Measurements from ENCODE around the gene RAB3A. TPM values are rescaled to one million over a fixed set of nuclear protein-coding genes. Genes with fewer than 3 reads are reported as not detected.

RAB3A gene
- total RNA-seq, 1 experiment from 2014 or later: 2.5 TPM

DNA sequence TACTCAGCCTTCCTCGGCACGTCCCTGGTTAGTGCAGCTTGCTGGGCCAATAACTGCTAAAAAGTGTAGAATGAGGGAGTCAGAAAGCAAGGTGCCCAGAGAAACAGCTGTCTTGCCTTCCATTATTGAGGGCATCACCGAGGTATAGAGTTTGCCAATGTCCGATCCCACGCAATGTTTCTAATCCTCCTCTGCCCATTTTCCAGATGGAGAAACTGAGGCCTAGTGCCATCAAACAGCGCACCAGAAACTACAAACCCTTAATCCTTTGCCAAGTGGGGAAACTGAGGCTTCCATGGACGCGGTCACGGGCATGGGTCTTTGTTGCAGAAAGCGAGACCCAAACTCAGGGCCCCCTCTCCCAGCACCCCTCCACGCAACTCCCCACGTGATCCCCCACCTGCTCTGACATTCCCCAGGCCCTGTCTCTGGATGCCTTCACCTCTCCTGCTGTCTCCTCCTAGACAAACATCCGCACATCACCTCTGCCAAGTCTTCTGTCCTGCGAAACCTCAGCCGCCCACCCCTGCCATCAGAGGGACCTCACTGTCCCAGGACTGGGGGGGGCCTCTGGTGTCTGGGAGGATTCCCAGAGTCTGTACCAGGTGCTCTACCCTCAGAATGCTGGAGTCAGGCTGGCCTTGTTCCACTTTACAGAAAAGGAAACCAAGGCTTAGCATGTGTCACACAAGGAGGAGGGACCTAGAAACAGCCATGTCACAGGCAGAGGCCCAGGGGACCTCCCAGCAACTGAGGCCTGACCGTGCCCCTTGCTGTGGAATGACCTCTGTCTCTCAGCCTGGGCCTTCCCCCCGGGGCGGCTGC is 23.3 kb upstream of the RAB3A start:
- H4K20me1 ChIP-seq (ENCODE audit: insufficient read depth, low read depth, low read length): peaks cover 4% of the 10 kb centered on the region; the same call in 1 of the 2 replicates
- H3K9me3 ChIP-seq (ENCODE audit: low read length): no peaks in the 10 kb centered on the region
- no peak overlapping the region for H3K4me3 ChIP-seq (ENCODE audit: low read length)
- H3K9ac ChIP-seq (ENCODE audit: low read length): no peak overlapping the region
- peak; percentile 50 for DNase-seq
- peaks cover 27% of the 10 kb centered on the region for H3K4me1 ChIP-seq (ENCODE audit: low read length)
- H3K27me3 ChIP-seq (ENCODE audit: low read length): no peaks in the 10 kb centered on the region
- no peaks in the 10 kb centered on the region for H3K9me2 ChIP-seq (replicated peaks; ENCODE audit: insufficient read depth, low read length)
- no peak overlapping the region for H2AFZ ChIP-seq (ENCODE audit: low read length)
- H3K4me2 ChIP-seq (ENCODE audit: low read depth, low read length, poor library complexity, severe bottlenecking): no peak overlapping the region
- H3K79me2 ChIP-seq (ENCODE audit: low read length): no peaks in the 10 kb centered on the region
- H3K36me3 ChIP-seq (ENCODE audit: insufficient read depth, low read length): no peaks in the 10 kb centered on the region
- no peak overlapping the region for H3K27ac ChIP-seq (ENCODE audit: low read length)

DNA sequence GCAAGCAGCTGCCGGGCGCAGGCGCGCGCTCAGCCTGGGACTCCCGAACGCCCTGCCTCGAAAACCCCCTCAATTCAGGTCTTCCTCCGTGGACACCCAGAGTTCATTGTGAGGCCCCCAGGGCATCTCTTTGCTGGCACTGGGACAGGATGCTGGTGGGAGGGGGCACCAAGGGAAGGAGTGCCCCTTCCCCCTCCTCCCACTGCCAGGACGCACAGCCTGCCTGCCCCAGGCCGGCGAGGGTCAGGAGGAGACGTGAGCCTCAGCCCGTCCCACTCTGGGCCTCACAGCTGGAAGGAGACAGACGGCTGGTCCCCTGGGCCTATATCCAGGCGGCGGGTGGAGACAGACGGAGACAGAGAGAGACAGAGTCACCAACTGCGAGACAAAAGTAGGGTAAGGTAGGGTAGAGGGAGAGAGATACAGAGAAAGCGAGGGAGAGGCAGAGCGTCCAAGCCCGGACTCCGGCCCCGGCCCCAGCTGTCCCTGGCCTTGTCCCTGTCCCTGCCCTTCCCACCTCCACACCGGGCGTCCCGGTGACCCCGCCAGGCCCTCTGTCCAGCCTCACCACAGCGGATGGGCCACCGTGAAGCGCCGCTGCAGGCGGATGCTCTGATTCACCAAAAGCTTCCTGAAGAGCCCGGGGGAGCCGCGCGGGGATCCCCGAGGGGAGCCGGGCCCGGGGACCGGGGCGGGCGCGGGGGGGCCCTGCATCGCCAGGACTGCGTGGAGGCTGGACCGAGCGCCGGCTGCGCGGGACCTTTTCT is 22.0 kb upstream of the RAB3A start, which contains the start of gene PDE4C:
TSS of gene PDE4C (minus strand) at position 737 of the 767 bp plus-strand sequence. CDS start at position 714, 23 bp downstream.
- H2AFZ ChIP-seq (ENCODE audit: low read length): no peak within 1 kb of the TSS
- no peaks in the 10 kb centered on the region for H3K9me3 ChIP-seq (ENCODE audit: low read length)
- H3K27ac ChIP-seq (ENCODE audit: low read length): no peak within 1 kb of the TSS
- peaks cover 4% of the 10 kb centered on the region; the same call in 1 of the 2 replicates for H4K20me1 ChIP-seq (ENCODE audit: insufficient read depth, low read depth, low read length)
- H3K36me3 ChIP-seq (ENCODE audit: insufficient read depth, low read length): no peaks in the 10 kb centered on the region
- no peak within 1 kb of the TSS for H3K4me2 ChIP-seq (ENCODE audit: low read depth, low read length, poor library complexity, severe bottlenecking)
- H3K9me2 ChIP-seq (replicated peaks; ENCODE audit: insufficient read depth, low read length): no peaks in the 10 kb centered on the region
- H3K4me3 ChIP-seq (ENCODE audit: low read length): no peak within 1 kb of the TSS
- H3K79me2 ChIP-seq (ENCODE audit: low read length): no peaks in the 10 kb centered on the region
- no peaks in the 10 kb centered on the region for H3K27me3 ChIP-seq (ENCODE audit: low read length)
- H3K4me1 ChIP-seq (ENCODE audit: low read length): peaks cover 16% of the 10 kb centered on the region
- no peak within 1 kb of the TSS for H3K9ac ChIP-seq (ENCODE audit: low read length)
- peak; percentile 57 for DNase-seq

DNA sequence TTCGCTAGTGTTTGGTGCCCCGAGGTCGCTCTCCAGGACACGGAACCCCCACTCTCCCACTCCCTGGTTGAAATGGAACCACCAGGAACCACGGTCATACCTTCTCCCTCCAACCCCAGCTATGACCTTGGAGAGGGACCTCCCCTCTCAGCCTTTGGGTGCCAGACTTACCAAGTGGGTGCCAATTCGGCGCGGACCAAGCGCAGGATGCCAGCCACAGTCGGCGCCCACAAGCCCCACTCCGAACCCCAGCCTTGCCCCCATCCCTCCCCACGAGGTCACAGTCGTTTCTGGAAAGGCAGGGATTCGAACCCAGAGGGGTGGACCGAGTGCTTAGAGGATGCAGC is 21.5 kb upstream of the RAB3A start:
- Histone ChIP-seq H3K27ac (ENCODE audit: low read length) (no peak overlapping the region), H3K4me1 (ENCODE audit: low read length) (peaks cover 16% of the 10 kb centered on the region), H3K36me3 (ENCODE audit: insufficient read depth, low read length) (no peaks in the 10 kb centered on the region), H3K9me3 (ENCODE audit: low read length) (no peaks in the 10 kb centered on the region), H3K4me3 (ENCODE audit: low read length) (no peak overlapping the region), H3K79me2 (ENCODE audit: low read length) (no peaks in the 10 kb centered on the region), H3K9ac (ENCODE audit: low read length) (no peak overlapping the region), H3K4me2 (ENCODE audit: low read depth, low read length, poor library complexity, severe bottlenecking) (no peak overlapping the region), H4K20me1 (ENCODE audit: insufficient read depth, low read depth, low read length) (peaks cover 4% of the 10 kb centered on the region; the same call in 1 of the 2 replicates), H3K27me3 (ENCODE audit: low read length) (no peaks in the 10 kb centered on the region), H2AFZ (ENCODE audit: low read length) (no peak overlapping the region), H3K9me2 (replicated peaks; ENCODE audit: insufficient read depth, low read length) (no peaks in the 10 kb centered on the region)
- no peak for DNase-seq

DNA sequence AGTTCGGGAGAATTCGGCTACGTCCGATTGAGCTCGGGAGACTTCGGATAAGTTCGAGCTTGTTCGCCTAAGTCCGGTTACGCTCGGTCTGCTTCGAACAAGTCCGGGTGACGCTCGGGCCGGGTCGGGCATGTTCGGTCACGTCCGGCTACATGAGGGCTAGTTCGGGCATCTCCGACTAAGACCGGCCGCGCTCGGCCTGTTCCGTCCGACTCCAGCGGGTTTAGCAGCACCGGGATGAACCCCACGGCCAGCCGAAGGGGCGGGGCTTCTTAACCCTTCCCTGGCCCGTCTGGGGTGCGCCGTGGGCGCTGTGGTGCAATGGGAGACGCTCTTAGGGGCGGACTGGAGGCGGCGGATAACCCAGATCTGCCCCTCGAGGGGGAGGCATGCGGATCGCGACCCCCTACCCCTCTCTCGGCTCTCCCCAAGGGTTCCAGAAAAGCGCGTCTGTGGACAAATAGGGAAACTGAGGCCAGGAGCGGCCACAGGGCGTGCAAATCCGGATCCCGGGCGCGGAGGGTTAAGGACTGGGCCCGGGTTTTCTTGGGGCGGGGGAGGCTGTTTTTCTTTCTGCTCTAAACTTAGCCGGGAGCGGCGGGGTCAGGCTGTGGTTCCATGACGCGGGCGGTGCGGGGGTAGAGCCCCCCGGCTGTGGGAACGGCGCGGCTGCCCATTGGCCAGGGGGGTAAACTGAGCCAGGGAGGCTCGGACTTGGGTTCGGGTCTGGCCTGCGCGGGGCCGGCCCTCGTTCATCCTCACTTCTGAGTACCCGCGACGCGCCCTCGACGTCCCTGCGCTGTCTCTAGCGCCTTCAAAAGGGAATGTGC is 20.9 kb upstream of the RAB3A start:
- Histone ChIP-seq H3K79me2 (ENCODE audit: low read length) (no peaks in the 10 kb centered on the region), H4K20me1 (ENCODE audit: insufficient read depth, low read depth, low read length) (peaks cover 4% of the 10 kb centered on the region; the same call in 1 of the 2 replicates), H3K9me3 (ENCODE audit: low read length) (no peaks in the 10 kb centered on the region), H3K27ac (ENCODE audit: low read length) (no peak overlapping the region), H2AFZ (ENCODE audit: low read length) (no peak overlapping the region), H3K4me2 (ENCODE audit: low read depth, low read length, poor library complexity, severe bottlenecking) (no peak overlapping the region), H3K4me1 (ENCODE audit: low read length) (peaks cover 16% of the 10 kb centered on the region), H3K9me2 (replicated peaks; ENCODE audit: insufficient read depth, low read length) (no peaks in the 10 kb centered on the region), H3K36me3 (ENCODE audit: insufficient read depth, low read length) (no peaks in the 10 kb centered on the region), H3K9ac (ENCODE audit: low read length) (no peak overlapping the region), H3K4me3 (ENCODE audit: low read length) (no peak overlapping the region), H3K27me3 (ENCODE audit: low read length) (no peaks in the 10 kb centered on the region)
- peak; percentile 91 for DNase-seq

DNA sequence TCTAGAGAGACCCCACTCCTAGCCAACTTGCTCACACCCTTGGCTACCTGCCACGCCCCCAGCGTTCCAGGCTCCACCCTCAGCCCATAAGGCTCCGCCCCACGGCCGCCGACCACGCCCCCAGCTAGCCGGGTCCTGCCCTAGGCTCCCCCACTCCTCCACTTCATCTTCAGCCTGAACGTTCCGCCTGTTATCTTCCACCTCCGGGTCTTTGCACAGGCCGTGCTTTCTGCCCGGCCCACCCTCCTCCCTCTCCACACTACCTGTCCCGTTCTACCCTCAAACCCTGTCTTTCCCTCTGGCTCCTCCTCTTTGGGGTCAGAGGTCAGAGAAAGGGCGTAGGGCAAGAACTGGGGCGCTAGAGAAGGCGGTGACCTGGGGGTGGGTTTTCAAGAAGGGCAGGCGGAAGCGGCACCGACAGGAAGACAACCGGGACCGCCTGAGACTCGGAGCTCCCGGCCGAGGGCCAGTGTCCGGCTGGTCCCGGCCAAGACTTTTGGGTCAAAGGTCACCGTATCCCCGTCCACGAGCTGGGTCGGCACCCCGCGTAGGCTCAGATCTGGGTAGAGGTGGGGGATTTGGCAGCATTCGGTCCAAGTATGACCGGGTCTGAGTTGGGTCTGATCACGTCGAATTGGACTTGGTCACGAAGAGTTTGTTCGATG is 20.1 kb upstream of the RAB3A start:
- Histone ChIP-seq H3K4me1 (ENCODE audit: low read length) (peaks cover 16% of the 10 kb centered on the region), H3K4me3 (ENCODE audit: low read length) (no peak overlapping the region), H3K9ac (ENCODE audit: low read length) (no peak overlapping the region), H4K20me1 (ENCODE audit: insufficient read depth, low read depth, low read length) (peaks cover 4% of the 10 kb centered on the region; the same call in 1 of the 2 replicates), H3K9me2 (replicated peaks; ENCODE audit: insufficient read depth, low read length) (no peaks in the 10 kb centered on the region), H3K36me3 (ENCODE audit: insufficient read depth, low read length) (no peaks in the 10 kb centered on the region), H3K27ac (ENCODE audit: low read length) (no peak overlapping the region), H3K27me3 (ENCODE audit: low read length) (no peaks in the 10 kb centered on the region), H2AFZ (ENCODE audit: low read length) (no peak overlapping the region), H3K9me3 (ENCODE audit: low read length) (no peaks in the 10 kb centered on the region), H3K79me2 (ENCODE audit: low read length) (no peaks in the 10 kb centered on the region), H3K4me2 (ENCODE audit: low read depth, low read length, poor library complexity, severe bottlenecking) (no peak overlapping the region)
- DNase-seq: peak; percentile 64

DNA sequence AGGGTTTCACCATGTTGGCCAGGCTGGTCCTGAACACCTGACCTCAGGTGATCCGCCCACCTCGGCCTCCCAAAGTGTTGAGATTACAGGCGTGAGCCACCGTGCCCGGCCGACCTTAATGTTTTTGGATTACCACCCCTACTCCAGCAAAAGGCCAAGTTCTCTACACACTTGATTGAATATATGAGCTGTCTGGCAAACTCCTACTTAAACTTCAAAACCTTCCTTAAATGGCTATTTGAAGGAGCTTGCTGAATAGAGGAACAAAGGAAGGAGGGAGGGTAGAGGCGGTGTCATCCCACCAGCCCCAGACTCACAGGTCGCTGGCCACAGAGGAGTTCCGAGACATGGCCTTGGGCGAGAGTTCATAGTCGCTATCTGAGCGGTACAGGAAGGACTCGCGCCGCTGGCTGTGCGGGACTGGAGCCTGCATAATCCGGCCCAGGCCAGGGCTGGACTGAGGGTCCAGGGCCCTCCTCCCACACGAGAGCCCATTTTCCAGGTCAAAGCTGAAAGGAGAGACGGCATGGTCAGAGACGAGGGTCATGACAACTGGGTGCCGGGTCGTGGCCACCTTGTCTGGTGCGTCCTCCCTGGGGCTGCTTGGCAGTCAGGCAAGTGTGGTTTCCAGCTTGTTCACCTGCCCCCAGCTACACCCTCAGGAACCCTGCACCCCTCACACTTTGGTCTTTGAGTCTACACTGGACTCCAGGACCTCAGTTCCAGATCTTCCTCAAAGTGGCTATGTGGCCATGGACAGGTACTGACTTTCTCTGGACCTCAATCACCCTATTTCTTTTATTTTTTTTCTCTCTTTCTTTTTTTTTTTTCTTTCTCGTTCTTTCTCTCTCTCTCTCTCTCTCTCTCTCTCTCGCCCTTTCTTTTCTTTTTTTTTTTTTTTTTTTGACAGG is 18.2 kb upstream of the RAB3A start:
- Histone ChIP-seq H3K4me2 (ENCODE audit: low read depth, low read length, poor library complexity, severe bottlenecking) (no peak overlapping the region), H3K9ac (ENCODE audit: low read length) (no peak overlapping the region), H3K27me3 (ENCODE audit: low read length) (no peaks in the 10 kb centered on the region), H2AFZ (ENCODE audit: low read length) (no peak overlapping the region), H3K79me2 (ENCODE audit: low read length) (no peaks in the 10 kb centered on the region), H4K20me1 (ENCODE audit: insufficient read depth, low read depth, low read length) (peaks cover 4% of the 10 kb centered on the region; the same call in 1 of the 2 replicates), H3K27ac (ENCODE audit: low read length) (no peak overlapping the region), H3K9me3 (ENCODE audit: low read length) (no peaks in the 10 kb centered on the region), H3K9me2 (replicated peaks; ENCODE audit: insufficient read depth, low read length) (no peaks in the 10 kb centered on the region), H3K36me3 (ENCODE audit: insufficient read depth, low read length) (no peaks in the 10 kb centered on the region), H3K4me1 (ENCODE audit: low read length) (peaks cover 3% of the 10 kb centered on the region; the same call in 1 of the 2 replicates), H3K4me3 (ENCODE audit: low read length) (no peak overlapping the region)
- DNase-seq: no peak
